NCI-H1930 (cell line): ENCODE results near the gene FARSB.

Source experiments
- DNase-seq, 2 experiments: peaks; one replicate each; lab custom pipeline; 2025; lab: John Stamatoyannopoulos, UW

The FARSB gene

DNA sequence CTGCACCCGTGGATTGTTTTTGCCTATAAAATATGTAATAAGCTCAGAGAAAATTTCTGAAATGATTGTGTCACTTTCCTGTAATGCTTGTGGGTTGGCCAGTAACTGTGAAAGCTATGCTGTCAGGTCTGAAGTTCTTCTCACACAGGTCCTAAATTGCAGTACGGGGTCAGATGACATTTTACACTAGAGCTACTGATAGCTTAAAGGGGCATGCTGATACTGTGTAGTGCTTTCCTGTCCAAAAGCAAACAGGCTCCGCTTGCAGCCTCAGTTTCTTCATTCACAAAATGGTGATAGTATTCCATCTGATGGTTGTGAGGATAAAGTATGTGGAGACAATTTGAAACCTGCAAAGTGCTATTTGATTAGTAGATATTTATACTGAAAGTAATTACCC is 7.6 kb upstream of the FARSB start:
- DNase-seq, result no peak

DNA sequence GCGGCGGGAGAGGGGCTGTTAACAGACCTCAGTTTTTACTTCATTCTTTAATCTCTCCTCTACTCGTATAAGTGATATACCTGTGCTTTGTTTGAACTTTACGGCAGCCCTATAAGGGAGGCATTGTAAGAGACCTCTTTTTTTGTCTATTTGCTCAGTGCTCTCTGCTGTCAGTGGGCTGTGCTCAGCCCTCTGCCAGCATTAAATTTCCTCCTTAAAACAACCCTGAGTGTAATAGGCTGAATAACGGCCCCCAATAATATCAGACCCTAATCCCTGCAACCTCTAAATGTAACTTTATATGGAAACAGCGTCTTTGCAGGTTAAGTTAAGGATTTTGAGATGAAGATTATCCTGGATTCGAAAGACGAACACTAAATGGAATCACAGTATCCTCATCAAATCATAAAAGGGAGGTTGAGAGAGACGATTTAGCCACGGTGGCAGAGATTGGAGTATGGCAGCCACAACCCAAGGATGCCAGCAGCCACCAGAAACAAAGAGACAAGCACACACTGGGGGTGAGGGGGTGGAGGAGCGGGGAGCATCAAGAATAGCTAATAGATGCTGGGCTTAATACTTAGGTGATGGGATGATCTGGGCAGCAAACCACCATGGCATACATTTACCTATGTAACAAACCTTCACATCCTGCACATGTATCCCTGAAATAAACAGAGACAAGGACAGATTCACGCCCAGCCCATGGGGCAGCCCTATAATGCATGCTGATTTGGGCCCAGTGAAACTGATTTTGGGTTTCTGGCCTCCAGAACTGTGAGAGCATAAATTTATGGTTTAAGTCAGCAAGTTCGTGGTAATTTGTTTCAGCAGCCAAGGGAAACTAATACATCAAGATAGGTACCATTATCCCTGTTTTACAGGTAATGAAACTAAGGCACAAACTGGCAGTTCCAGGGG is 894 bp upstream of the FARSB start:
- DNase-seq, result no peak

DNA sequence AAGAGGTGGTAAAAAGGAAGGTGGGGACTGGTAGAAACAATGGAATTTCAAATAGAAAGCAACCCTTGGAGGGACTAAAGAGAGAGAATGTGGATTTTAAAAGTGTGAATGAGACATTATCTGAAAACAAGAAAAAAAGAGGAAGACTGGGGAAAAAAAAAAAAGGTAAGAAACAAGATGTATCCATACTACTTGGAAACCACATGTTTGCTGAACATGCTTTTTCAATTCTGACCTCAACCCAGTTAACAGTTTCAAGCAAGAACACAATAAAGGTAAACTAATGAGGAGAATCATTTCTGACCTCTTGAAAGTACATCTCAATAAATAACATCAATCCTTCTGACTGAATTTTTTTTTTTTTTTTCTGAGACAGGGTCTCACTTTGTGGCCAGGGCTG is 2.6 kb downstream of the FARSB start:
- DNase-seq, result no peak

DNA sequence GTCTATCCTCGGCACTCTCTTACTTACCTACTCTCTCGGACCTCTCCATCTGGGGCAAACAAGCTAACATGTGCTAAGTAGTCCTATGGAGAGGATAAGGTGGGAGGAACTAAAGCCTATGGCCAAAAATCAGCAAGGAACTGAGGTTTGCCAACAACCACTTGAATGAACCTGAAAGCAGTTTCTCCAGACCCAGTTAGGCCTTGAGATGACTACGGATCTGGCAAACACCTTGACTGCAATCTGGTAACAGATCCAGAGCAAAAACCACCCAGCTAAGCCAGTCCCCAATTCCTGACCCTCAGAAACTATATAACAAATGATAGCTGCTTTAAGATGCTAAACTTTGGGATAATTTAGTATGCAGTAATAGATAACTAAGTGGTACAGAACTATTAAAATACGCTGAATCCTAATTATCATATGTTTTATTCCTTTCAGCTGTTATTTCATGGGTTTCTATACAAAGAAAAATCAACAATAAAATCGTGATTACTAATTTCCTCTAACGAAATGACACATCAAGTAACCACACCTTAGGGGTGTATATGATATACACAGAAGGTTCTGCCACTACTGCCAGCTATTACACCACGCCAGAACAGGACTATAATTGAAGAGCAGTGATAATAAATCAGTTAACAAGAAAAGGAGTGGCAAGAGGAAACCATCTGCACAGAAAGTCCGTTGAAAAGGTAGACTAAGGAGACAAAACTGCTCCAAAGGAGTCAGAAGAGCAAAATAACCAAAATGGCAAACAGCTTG is 3.2 kb downstream of the FARSB start:
- DNase-seq, result no peak

DNA sequence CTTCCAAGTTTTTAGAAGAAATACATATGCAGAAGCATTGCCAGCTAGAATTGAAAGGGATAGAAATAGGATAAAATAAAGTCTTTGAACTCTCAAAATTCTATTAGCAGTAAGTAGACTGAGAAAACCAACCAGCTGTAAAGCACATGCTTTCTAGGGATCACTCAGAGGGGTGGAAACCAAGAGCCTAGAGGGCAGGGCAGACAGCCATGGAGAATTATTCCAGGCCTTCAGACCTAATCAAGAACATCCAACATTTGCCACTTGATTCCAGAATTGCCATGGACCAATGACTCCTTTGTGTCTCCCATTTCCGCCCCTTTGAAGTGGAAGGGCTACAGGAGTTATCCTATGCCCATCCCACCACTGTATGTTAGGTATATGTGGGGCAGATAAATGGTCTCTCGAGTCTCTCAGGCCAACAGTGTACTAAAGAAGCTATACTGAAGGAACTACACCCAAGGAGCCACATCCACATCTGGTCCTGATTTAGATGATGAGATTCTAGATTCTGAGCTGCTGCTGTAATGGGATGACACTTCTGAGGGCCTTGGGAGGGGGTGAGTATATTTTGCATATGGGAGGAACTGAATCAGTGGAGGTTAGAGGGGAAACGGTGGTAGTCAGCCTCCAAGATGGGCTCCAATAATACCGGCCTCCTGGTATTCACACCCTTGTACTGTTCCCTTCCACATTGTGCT is 4.0 kb downstream of the FARSB start:
- no peak for DNase-seq

DNA sequence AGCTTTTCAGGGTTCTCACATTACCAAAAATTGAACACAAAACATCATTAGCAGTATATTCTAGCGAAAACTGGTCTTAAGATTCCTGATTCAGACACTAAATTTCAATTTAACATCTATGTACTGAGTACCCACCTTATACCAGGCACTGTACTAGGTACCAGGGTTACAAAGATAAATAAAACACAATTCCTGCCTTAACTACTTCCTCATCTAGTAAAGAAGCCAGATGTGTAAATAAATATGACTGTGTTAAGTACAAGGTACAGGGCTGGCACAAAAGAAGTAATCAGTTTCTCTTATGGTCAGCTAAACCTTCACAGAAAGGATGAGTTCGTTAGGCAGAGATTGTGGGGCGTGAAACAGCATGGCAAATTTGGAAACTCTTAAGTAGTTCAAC is 6.1 kb downstream of the FARSB start:
- no peak for DNase-seq

DNA sequence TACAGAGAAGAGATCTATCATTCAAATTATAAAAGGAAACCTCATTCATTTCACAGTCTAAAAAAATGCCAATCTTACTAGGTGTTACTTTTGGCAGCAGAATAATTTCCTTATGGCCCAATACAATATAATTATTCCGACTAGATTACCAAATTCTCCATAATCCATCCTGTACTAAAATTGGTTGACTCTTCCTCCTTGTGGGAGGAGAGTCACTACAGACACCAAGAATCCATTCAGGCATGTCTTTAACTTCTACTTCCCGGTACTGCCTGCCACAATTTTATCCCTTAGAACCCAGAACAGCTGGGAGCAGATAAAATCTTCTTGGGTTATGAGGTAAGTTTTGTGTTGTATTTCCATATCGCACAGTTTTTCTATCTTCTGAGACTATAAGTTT is 9.9 kb downstream of the FARSB start:
- no peak for DNase-seq

DNA sequence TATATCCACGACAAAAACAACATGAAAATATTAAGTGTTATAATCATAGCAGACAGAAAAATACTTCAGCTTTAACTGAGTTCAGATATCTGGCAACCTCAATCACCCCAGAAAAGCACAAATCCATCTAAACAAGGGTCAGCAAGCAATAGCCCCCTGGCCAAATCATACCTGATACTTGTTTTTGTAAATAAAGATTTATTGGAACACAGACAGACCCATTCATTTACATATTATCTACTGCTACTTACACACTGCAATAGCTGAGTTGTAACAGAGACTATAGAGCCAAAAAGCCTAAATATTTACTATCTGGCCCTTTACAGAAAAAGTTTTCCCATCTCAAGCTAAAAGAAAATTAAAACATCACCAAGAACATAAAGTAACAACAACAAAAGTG is 12.8 kb downstream of the FARSB start:
- DNase-seq, result no peak

DNA sequence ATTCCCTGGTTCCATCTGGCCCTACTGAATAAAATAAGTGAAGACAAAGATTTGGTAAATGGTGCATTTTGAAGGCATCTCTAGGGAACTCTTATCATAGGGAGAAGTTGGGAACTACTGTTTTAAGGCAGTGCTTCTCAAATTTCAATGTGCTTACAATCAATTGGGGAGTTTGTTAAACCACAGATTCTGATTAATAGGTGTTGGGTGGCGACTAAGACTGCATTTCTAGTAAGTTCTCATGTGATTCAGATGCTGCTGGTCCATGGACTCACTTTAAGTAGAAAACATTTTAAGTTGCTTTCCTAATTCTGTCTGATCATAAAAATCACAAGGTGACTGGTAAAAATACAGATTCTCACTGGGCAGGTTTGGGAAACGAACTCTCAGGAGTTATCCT is 14.6 kb downstream of the FARSB start:
- DNase-seq, result no peak

DNA sequence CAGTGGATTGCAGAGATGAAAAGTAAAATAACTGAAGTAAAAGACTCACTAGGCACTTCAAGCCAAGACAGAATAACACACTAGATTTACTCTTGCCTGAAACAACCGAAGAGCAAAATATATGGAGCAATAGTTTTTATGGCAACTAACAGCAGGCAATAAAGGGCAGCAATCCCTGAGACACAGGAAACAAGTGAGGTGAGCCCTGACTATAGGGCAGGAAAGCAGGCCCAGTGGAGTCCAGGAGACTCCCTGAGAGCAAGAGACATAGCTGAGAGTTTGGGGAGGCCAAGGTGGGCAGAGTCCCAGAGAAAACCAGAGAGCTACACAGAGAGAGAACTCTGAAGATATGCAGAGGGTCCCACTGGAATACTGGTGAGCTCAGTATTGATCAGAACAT is 18.8 kb downstream of the FARSB start:
- no peak for DNase-seq

DNA sequence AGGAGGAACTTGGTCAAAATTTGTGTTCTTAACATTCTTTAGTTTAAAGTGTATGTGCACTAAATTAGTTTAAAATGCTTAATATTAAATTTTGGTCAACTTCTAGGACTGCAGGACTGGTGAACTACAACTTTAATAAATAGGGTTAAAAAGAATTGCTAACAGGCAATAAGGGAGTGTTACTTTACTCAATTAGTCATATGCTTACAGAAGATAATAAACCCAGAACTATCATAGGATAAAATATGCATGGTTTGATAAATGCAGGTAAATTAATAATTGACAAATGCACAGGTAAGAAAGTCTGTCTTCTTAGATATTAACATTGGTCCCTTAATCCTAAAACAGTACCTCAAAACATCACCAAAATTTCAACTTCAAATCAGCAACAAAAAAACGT is 20.6 kb downstream of the FARSB start:
- DNase-seq, result no peak

DNA sequence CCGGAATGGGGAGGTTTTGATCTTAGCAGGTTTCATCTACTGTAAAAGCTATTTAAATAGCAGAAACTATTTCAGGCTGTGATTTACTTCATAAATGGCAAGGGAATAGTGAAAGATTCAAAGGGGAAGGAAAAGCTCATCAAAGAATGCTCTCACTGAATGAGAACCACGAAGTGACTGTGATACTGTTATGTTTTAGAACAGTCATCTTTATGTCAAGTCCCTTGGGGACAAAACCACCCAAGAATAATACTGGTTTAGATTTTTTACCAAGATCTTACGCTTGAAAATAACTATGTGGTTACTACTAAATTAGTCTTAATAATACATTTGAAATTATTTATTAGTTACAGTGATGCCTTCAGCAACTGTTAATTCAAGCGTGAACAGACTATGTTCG is 28.1 kb downstream of the FARSB start:
- DNase-seq, result no peak

DNA sequence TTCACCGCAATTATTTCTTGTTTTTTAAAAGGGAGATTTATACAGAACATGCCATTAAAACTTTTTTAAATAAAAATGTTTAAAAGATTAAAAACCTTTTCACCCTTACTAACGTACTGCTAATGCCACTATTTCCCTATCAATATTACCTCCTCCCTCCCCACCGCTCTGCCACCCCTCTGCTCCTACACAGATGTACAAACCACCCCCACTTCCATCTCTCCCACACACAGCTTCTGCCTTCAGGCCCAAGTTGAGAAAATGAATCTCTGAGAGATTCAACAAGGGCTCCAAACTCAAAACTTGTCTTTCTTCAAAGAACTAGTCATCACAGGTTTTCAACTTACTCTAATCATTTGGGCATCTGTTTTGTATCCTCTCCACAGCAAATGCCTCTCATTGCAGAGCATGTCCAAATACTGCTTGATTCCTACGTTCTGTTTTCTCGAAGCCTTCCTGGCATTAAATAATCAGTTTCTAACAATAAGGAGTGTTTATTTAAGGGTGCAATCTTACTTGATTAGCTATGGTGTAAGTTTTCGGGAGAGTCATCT is 32.1 kb downstream of the FARSB start:
- DNase-seq, result no peak

DNA sequence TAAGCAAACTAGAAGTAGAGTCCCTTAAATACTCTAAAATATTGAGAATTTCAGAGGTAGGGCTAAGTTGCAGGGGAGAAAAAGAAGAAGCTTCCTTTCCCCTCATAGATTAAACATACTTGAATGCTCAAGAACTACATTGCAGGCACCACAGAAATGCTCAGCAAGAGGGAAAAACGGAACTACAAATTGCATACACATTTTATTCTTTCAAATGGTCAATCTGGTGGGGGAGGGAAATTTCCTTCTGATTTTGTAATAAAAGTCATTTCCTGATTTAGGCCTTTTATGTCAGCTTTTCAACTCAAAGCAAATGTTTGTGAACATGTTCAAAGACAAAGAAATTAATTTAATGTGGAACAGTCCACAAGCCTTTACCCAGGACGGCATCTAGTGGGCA is 33.0 kb downstream of the FARSB start:
- DNase-seq, result no peak

DNA sequence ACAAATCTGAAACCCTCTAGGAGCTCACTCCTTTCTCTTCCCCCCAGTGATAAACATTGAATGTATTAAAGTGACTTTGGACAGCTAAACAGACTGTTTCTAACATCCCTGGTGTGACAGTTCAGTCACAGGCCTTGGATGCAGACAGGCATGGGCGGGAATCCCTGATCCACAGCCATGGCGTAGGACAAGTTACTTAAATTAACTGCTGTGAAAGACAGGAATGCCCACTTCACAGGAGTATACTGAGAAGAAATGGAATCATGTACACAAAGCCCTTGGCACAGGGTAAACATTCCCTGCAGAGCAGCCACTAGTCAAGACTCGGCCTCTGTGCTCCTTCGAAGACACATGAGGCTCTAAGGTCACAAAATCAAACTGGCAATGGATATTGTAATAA is 34.0 kb downstream of the FARSB start:
- DNase-seq, result no peak

DNA sequence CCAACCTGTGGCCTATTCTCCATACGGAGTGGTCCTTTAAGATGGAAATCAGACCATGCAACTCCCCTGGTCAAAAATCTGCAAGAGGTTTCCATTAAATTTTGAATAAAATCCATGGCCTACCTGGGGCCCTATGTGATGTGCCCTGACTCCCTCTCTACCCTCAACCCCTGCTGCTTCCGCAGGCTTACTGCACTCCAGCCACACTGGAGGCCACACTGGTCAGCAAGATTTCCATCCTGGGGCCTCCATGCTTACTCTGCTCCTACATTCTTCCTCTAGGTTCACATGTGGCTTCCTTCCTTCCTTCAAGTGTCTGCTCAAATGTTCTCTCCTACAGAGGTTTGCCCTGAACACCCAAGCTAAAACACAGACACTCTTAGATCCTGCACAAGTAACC is 40.6 kb downstream of the FARSB start:
- no peak for DNase-seq

DNA sequence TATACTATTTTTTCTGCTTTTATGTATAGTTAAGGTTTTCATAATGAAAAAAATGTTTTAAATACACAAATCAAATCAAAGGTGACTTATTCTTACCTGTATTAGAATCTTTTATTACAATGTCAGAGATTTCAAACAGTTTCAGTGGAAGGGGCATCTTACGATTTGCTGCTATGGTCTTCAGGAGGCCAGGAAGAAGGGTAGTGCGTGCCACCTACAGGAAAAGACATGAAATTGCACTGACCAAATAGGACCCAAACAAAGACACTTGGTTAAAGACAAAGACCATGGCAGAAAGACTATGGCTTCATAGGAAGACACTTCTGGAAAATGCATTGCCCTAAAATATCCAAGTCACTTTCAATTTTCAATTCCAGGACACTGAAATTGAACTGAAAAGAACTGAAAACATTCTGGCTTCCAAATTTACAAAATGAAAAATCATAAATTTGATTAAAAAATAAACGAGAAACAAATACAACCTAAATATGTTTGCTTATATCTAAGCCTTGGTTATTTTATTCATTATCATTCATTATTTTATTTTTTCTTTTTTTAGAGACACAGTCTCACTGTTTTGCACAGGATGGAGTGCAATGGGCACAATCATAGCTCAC is 42.1 kb downstream of the FARSB start:
- peak; percentile 8 to 16 for DNase-seq

DNA sequence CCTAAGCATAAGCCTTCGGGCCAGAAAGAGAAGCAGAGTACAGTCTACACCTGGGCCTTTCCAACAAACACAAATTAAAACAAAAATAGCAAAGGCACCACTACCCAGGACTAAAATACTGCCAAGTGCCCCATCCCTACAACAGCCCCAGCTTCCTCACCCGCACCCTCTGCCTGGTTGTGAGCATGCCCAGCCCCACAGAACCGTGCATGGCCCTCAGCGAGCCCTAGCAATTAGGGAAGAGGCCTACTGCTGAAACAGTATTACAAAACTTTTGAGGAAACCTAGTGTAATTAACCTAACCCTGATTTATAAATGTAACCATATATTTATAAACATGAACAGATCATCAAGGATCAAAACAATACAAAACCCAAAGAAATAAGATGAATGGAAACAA is 44.2 kb downstream of the FARSB start:
- DNase-seq, result no peak

DNA sequence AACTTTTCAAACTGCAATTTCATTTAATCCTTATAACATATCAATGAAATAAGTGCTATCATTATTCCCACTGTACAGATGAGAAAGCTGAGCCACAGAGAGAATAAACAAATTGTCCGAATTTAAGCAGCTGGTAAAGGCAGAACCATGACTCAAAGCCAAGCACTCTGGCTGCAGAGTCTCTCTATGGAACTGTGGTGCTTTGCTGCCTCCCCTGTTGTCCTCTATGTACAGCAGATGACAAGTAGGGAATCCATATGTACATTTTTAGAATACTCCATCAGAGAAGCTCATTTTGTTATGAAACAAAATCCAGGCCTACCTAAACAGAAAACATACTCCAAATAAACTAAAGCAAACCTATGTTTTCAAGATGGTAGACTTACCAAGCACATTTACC is 45.1 kb downstream of the FARSB start:
- no peak for DNase-seq

DNA sequence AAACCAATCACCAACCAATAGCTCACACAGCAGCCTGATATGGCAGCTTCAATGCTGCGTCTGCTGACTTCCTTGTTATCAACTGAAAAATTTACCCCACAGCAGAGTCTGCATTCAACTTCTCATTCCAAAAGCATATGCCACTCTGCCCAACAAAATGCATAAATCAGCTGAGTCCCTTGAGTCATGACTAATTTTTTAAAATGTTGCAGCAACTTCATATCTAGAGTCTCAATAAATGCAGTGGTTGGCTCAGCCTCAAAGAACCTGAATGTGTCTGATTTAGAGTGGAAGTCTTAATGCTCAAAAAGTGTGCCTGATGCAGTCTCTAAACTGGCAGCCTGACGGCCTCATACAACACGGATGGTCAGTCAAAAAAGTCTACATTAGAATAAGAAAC is 46.5 kb downstream of the FARSB start:
- DNase-seq, result no peak

DNA sequence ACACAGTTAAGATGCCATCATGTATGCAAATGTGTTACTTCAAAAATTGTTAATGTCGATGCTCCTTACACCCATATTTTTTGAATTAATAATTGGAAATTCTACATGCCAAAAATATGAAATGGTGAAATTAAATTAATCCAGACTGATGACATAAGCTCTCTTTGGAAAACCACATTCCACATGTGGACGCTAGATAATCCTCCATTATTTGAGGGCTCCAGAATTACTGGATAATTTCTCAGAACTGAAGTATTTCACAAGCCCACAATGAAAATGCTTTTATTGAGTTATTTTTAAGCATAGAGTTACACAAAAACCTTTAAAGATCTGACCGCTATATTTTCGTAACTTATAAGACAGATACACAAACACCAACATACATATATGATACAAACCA is 47.8 kb downstream of the FARSB start:
- no peak for DNase-seq

DNA sequence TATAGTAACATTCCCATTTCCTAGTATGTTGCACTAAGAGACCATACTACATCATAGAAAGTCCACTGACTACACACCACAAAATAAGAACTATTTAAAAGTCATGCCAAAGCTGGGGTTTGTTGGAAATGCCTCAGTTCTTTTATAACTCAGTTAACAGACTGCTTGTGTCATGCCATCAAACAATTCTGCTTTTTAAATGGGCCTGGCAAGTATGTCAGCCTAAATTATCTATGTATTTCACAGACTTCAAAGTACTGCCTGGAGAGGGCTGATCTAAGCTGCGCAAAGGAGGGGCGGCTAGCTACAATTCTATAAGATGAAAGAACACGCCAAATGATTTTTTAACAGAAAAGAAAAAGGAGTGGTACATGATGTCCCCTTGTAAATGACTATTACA is 49.6 kb downstream of the FARSB start:
- DNase-seq, result no peak
